Thoracic aorta (tissue), 2 donors: ENCODE data around the gene RNF115. TPM values are rescaled to one million over a fixed set of nuclear protein-coding genes. Genes with fewer than 3 reads are reported as not detected.

Source experiments
- ATAC-seq: fragments of 150-250 bp; one replicate; pipeline ENCODE4 v1.8.0; 2017; ENCODE audit warnings: low read depth; ENCODE audit not compliant: insufficient number of reproducible peaks, low FRiP score
- DNase-seq: peaks from one replicate; pipeline ENCODE4 v3.0.0-alpha.2; 2020; ENCODE audit warnings: low spot score
- H3K27ac ChIP-seq, 2 donors: fragments of 200-600 bp; sonication (generic); 1 replicate in 1 of 2; 2 replicates in 1 of 2; pipeline ENCODE4 v1.5.1; 2016; ENCODE audit warnings: mild to moderate bottlenecking in 2 of 2, moderate library complexity in 2 of 2
- H3K27me3 ChIP-seq: fragments of 200-600 bp; sonication (generic); replicated peaks from 2 replicates; pipeline ENCODE4 v1.6.0; 2016; ENCODE audit warnings: mild to moderate bottlenecking; ENCODE audit not compliant: insufficient read depth
- H3K36me3 ChIP-seq: fragments of 200-600 bp; sonication (generic); one replicate; pipeline ENCODE4 v1.5.1; 2016
- H3K4me1 ChIP-seq, 2 donors: fragments of 200-600 bp; sonication (generic); 1 replicate in 1 of 2; 2 replicates in 1 of 2; pipeline versions ENCODE4 v1.5.1 to v1.6.0; 2016; ENCODE audit warnings: low read depth in 2 of 2, mild to moderate bottlenecking in 1 of 2; ENCODE audit not compliant: control insufficient read depth in 1 of 2
- H3K4me3 ChIP-seq: fragments of 200-600 bp; sonication (generic); 2 replicates; pipeline ENCODE4 v1.5.1; 2016; ENCODE audit warnings: mild to moderate bottlenecking
- H3K9me3 ChIP-seq: fragments of 200-600 bp; sonication (generic); 2 replicates; pipeline ENCODE4 v1.5.1; 2016
- CTCF ChIP-seq: fragments of 200-600 bp; sonication (generic); IDR thresholded peaks from one replicate; pipeline ENCODE4 v1.5.1; 2019; ENCODE audit warnings: antibody characterized with exemption
- total RNA-seq, 2 donors: library from RNA; depleted of rRNA; stranded (reverse); fragments of >200 nt; gene quantifications; one replicate each; pipeline versions ENCODE4 v1.1.0 to v1.2.3, GENCODE V29; 2016

Gene RNF115
- total RNA-seq, 2 donors from 2014 or later: 52.7 to 60.4 TPM

GRCh38 chr1:145750426-145750825 is 73.5 kb downstream of the RNF115 start:
- no peak for TF ChIP-seq CTCF

GRCh38 chr1:145747398-145748247 is 76.3 kb downstream of the RNF115 start:
- ATAC-seq (no peak), DNase-seq (no peak)
- H3K9me3 ChIP-seq: no peaks in the 10 kb centered on the region
- H3K36me3 ChIP-seq: peaks cover 69% of the 10 kb centered on the region
- no peak overlapping the region for H3K27ac ChIP-seq
- peaks cover 4 to 17% of the 10 kb centered on the region in 2 donors for H3K4me1 ChIP-seq
- H3K4me3 ChIP-seq: no peak overlapping the region
- TF ChIP-seq CTCF: no peak
- no peaks in the 10 kb centered on the region for H3K27me3 ChIP-seq

More at GRCh38 chr1:145750426-145750825, 73.5 kb downstream of the RNF115 start:
- Histone ChIP-seq H3K27me3 (no peaks in the 10 kb centered on the region), H3K4me3 (no peak overlapping the region), H3K9me3 (no peaks in the 10 kb centered on the region), H3K27ac (no peak overlapping the region), H3K36me3 (peaks cover 53% of the 10 kb centered on the region), H3K4me1 (peaks cover 4 to 22% of the 10 kb centered on the region in 2 donors)
- ATAC-seq (no peak), DNase-seq (no peak)

- no peak for ATAC-seq
- no peak for TF ChIP-seq CTCF
These were observed 83.6 kb downstream of the RNF115 start for GRCh38 chr1:145740269-145740668.

GRCh38 chr1:145736191-145736590 is 87.7 kb downstream of the RNF115 start:
- DNase-seq: no peak
- no peak for ATAC-seq
- TF ChIP-seq CTCF: no peak
- Histone ChIP-seq H3K27ac (no peak overlapping the region), H3K4me3 (no peak overlapping the region), H3K9me3 (no peaks in the 10 kb centered on the region), H3K36me3 (peaks cover 3% of the 10 kb centered on the region), H3K27me3 (no peaks in the 10 kb centered on the region), H3K4me1 (peaks cover 0 to 7% of the 10 kb centered on the region in 2 donors)

More at GRCh38 chr1:145740269-145740668, 83.6 kb downstream of the RNF115 start:
- no peaks in the 10 kb centered on the region for H3K9me3 ChIP-seq
- H3K36me3 ChIP-seq: peaks cover 29% of the 10 kb centered on the region
- no peak overlapping the region for H3K4me3 ChIP-seq
- H3K27ac ChIP-seq: no peak overlapping the region
- no peaks in the 10 kb centered on the region for H3K27me3 ChIP-seq
- no peak for DNase-seq
- peaks cover 0 to 7% of the 10 kb centered on the region in 2 donors for H3K4me1 ChIP-seq

- no peak for ATAC-seq
- H3K27me3 ChIP-seq: no peaks in the 10 kb centered on the region
These were observed 93.0 kb downstream of the RNF115 start for GRCh38 chr1:145730900-145731299.

More at GRCh38 chr1:145730900-145731299, 93.0 kb downstream of the RNF115 start:
- no peaks in the 10 kb centered on the region for H3K4me1 ChIP-seq
- no peaks in the 10 kb centered on the region for H3K9me3 ChIP-seq
- DNase-seq: no peak
- H3K27ac ChIP-seq: no peak overlapping the region
- peaks cover 3% of the 10 kb centered on the region for H3K36me3 ChIP-seq
- TF ChIP-seq CTCF: no peak
- H3K4me3 ChIP-seq: no peak overlapping the region
